HepG2 (cell line): Measurements from ENCODE around the gene EMILIN1. TPM values are rescaled to one million over a fixed set of nuclear protein-coding genes. Genes with fewer than 3 reads are reported as not detected.

Experiments used
- ARID5B ChIP-seq: IDR thresholded peaks from 2 replicates; pipeline ENCODE4 v1.4.0; 2020; ENCODE audit warnings: mild to moderate bottlenecking, missing genetic modification reagents
- DMAP1 ChIP-seq: IDR thresholded peaks from 2 replicates; pipeline ENCODE4 v1.6.1; 2016
- GATAD1 ChIP-seq: IDR thresholded peaks from 2 replicates; pipeline ENCODE4 v1.6.1; 2016; ENCODE audit warnings: missing genetic modification reagents, missing compliant biosample characterization
- HMGA1 ChIP-seq: sonication (generic); formaldehyde crosslinking; conservative IDR thresholded peaks from 2 replicates; pipeline ENCODE4 v1.4.0; 2020; ENCODE audit warnings: missing genetic modification reagents
- IRF2 ChIP-seq: IDR thresholded peaks from 2 replicates; pipeline ENCODE4 v1.6.1; 2018; ENCODE audit warnings: missing genetic modification reagents, missing compliant biosample characterization
- KDM6A ChIP-seq: IDR thresholded peaks from 2 replicates; pipeline ENCODE4 v1.6.1; 2016; ENCODE audit warnings: low read depth
- KLF11 ChIP-seq: IDR thresholded peaks from 2 replicates; pipeline ENCODE4 v1.6.1; 2016; ENCODE audit warnings: missing compliant biosample characterization
- MAFG ChIP-seq: sonication (generic); formaldehyde crosslinking; IDR thresholded peaks from 2 replicates; pipeline ENCODE4 v1.5.1; 2020; ENCODE audit warnings: mild to moderate bottlenecking, missing genetic modification reagents
- MED13 ChIP-seq: sonication (generic); formaldehyde crosslinking; IDR thresholded peaks from 2 replicates; pipeline ENCODE4 v1.5.0; 2020; ENCODE audit warnings: missing genetic modification reagents
- PAF1 ChIP-seq: IDR thresholded peaks from 2 replicates; pipeline ENCODE4 v1.6.1; 2016; ENCODE audit warnings: missing genetic modification reagents, missing compliant biosample characterization
- RBFOX2 ChIP-seq: fragments of 200-400 bp; formaldehyde crosslinking; IDR thresholded peaks from 2 replicates; pipeline ENCODE4 v1.6.1; 2017; ENCODE audit warnings: low read depth, mild to moderate bottlenecking, low read length
- SNAI1 ChIP-seq: sonication (generic); formaldehyde crosslinking; IDR thresholded peaks from 2 replicates; pipeline ENCODE4 v1.5.0; 2020; ENCODE audit warnings: mild to moderate bottlenecking, missing genetic modification reagents, borderline replicate concordance
- SP4 ChIP-seq: sonication (generic); formaldehyde crosslinking; IDR thresholded peaks from 2 replicates; pipeline ENCODE4 v1.8.1; 2023; ENCODE audit warnings: mild to moderate bottlenecking, missing genetic modification reagents
- TAF1 ChIP-seq: sonication (generic); formaldehyde crosslinking; IDR thresholded peaks from 2 replicates; pipeline ENCODE4 v1.4.0; 2020; ENCODE audit warnings: missing genetic modification reagents
- ZNF337 ChIP-seq: sonication (generic); formaldehyde crosslinking; IDR thresholded peaks from 2 replicates; pipeline ENCODE4 v1.5.1; 2020; ENCODE audit warnings: missing genetic modification reagents, low read depth, mild to moderate bottlenecking, borderline replicate concordance
- ZNF44 ChIP-seq: sonication (generic); formaldehyde crosslinking; IDR thresholded peaks from 2 replicates; pipeline ENCODE4 v1.5.1; 2020; ENCODE audit warnings: mild to moderate bottlenecking, missing genetic modification reagents
- ZNF501 ChIP-seq: sonication (generic); formaldehyde crosslinking; IDR thresholded peaks from 2 replicates; pipeline ENCODE4 v1.5.1; 2020; ENCODE audit warnings: mild to moderate bottlenecking, moderate library complexity, missing genetic modification reagents
- ZNF589 ChIP-seq: sonication (generic); formaldehyde crosslinking; conservative IDR thresholded peaks from 2 replicates; pipeline ENCODE4 v1.8.0; 2022; ENCODE audit warnings: mild to moderate bottlenecking, moderate library complexity, missing genetic modification reagents
- ZSCAN20 ChIP-seq: sonication (generic); formaldehyde crosslinking; IDR thresholded peaks from 2 replicates; pipeline ENCODE4 v1.4.0; 2020; ENCODE audit warnings: missing genetic modification reagents, mild to moderate bottlenecking, borderline replicate concordance
- polyA plus RNA-seq, 8 experiments: library from polyadenylated mRNA; depleted of rRNA in 3 of 8; stranded (reverse) in 7 of 8; unstranded in 1 of 8; fragments of >200 nt; fragmentation: Illumina TruSeq in 4 of 8; extraction: Trizol in 4 of 8; gene quantifications; 2 replicates each; pipeline versions ENCODE4 v1.2.1 to v1.2.3, GENCODE V29; 2011 to 2016; ENCODE audit warnings: low read depth in 4 of 8, missing spikeins in 1 of 8, mixed read lengths in 1 of 8; ENCODE audit not compliant: insufficient read depth in 1 of 8
- total RNA-seq, 5 experiments: library from RNA; depleted of rRNA; stranded (reverse); fragments of >200 nt; fragmentation: Illumina TruSeq; extraction: Trizol; gene quantifications; 2 replicates each; pipeline ENCODE4 v1.2.3, GENCODE V29; 2016; ENCODE audit warnings: low read depth in 1 of 5
- TF ChIP-seq, protein P1 (sequence below): sonication (generic); formaldehyde crosslinking; IDR thresholded peaks from 2 replicates; pipeline ENCODE4 v1.4.0; 2020; ENCODE audit warnings: missing genetic modification reagents; ENCODE audit errors: not compliant biosample characterization
- TF ChIP-seq, protein P2 (sequence below): sonication (generic); formaldehyde crosslinking; IDR thresholded peaks from 2 replicates; pipeline ENCODE4 v1.5.0; 2020; ENCODE audit warnings: mild to moderate bottlenecking, missing genetic modification reagents

Gene EMILIN1
- total and polyA plus RNA-seq, 2 of the 13 experiments (the other 11 are each of a cell fraction or from before 2014, with no cell fraction given) = 8.1 to 9.7 TPM

DNA sequence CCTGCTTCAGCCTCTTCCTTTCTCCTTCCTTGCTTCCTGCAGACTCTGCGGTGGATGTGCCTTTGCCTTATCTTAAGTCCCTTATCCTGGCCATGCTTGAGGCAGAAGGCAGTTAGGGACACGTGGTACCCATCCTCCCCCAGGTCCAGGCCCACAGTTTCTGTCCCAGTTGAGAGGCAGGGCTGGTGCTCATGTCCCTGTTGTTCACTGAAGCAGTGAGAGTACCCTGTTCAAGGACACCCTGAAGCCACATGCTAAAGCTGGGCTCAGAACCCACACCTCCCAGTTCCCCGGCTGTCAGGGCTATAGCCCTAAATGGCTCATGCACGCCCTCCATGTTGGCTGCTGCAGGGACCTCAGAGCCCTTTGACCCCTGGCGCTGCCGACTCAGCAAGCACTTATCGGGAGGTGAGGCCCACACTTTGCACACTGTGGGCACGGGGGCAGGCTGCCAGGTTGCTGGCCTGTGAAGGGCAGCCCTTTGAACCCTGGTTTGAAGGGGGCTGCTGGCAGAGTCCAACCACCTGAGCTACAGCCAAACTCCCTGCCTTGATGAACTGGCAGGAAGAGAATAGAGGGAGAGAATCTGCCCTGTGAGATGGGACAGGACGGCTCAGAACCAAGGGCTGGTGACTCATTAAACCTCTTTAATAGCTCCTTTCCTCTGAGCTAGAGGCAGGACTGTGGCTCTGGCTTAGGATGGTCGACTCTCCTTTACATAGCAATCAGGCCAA, 14.4 kb downstream of the EMILIN1 start (continued):
- TF ChIP-seq, protein P1, sequence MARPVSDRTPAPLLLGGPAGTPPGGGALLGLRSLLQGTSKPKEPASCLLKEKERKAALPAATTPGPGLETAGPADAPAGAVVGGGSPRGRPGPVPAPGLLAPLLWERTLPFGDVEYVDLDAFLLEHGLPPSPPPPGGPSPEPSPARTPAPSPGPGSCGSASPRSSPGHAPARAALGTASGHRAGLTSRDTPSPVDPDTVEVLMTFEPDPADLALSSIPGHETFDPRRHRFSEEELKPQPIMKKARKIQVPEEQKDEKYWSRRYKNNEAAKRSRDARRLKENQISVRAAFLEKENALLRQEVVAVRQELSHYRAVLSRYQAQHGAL = no peak
- TF ChIP-seq MAFG (CRISPR knock-in tag) = peak; percentile 86
- peak; percentile 65 for TF ChIP-seq PAF1 (CRISPR knock-in tag)
- TF ChIP-seq GATAD1 (CRISPR knock-in tag) = peak; percentile 69
- no peak for TF ChIP-seq ZSCAN20 (CRISPR knock-in tag)
- peak; percentile 61; the same call in 1 of the 2 replicates for TF ChIP-seq KLF11 (CRISPR knock-in tag)
- no peak for TF ChIP-seq HMGA1 (CRISPR knock-in tag)
- TF ChIP-seq MED13 (CRISPR knock-in tag) = peak; percentile 61; the same call in 1 of the 2 replicates
- TF ChIP-seq RBFOX2 = peak; percentile 50; the same call in 1 of the 2 replicates
- TF ChIP-seq IRF2 (CRISPR knock-in tag) = peak; percentile 82
- TF ChIP-seq SNAI1 (CRISPR knock-in tag) = 0 out of 2 replicates have a peak, but pooled peaks have one; percentile 38
- TF ChIP-seq SP4 (CRISPR knock-in tag) = 0 out of 2 replicates have a peak, but pooled peaks have one; percentile 52
- peak; percentile 78 for TF ChIP-seq ZNF501 (CRISPR knock-in tag)
- peak; percentile 44; the same call in 1 of the 2 replicates for TF ChIP-seq TAF1 (CRISPR knock-in tag)
- peak; percentile 72; the same call in 1 of the 2 replicates for TF ChIP-seq ZNF44
- TF ChIP-seq KDM6A = peak; percentile 94
- TF ChIP-seq ARID5B (CRISPR knock-in tag) = peak; percentile 84
- TF ChIP-seq ZNF589 (CRISPR knock-in tag) = no peak
- TF ChIP-seq, protein P2, sequence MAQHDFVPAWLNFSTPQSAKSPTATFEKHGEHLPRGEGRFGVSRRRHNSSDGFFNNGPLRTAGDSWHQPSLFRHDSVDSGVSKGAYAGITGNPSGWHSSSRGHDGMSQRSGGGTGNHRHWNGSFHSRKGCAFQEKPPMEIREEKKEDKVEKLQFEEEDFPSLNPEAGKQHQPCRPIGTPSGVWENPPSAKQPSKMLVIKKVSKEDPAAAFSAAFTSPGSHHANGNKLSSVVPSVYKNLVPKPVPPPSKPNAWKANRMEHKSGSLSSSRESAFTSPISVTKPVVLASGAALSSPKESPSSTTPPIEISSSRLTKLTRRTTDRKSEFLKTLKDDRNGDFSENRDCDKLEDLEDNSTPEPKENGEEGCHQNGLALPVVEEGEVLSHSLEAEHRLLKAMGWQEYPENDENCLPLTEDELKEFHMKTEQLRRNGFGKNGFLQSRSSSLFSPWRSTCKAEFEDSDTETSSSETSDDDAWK (CRISPR knock-in tag) = no peak
- TF ChIP-seq ZNF337 (CRISPR knock-in tag) = no peak
- TF ChIP-seq DMAP1 = peak; percentile 91
